ENCODE measurements around the gene TMEM131.

The TMEM131 gene

GRCh38 chr2:97763176-97763845 is 232.4 kb downstream of the TMEM131 start:
- DNase-seq (ENCODE audit: low read depth in 1 of 2, low spot score in 1 of 2): no peak
- TF ChIP-seq SPI1 (IDR thresholded peaks at IDR 0.05; ENCODE audit: borderline replicate concordance, low read depth): no peak
- TF ChIP-seq CTCF (IDR thresholded peaks at IDR 0.05; ENCODE audit: insufficient read depth, low read length): no peak
- no peak overlapping the region for H3K4me3 ChIP-seq (replicated peaks; ENCODE audit: insufficient read depth, low read length)
- no peaks in the 10 kb centered on the region for H3K27me3 ChIP-seq (ENCODE audit: insufficient read depth, poor library complexity, severe bottlenecking)
- H3K27ac ChIP-seq (replicated peaks): no peak overlapping the region

DNA sequence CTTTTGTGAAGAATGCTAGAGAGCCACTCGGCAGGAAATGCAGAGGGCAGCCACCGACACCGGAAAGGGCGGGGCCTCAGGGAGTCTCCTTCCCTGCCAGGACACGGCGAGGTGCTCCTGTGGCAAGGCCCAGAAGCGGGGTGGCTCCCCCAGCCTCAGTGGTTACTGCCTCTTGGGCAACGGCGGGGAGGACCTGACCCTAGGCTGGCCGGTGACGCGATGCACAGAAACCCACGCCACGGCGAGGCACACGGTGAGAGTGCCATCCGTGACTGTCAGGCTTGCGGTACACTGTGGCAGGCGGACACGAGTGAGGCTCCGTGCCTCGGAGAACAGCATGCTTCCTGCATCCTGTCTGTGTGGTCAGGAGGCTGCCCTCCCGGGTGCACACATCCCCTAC is 234.6 kb downstream of the TMEM131 start:
- TF ChIP-seq GABPA (IDR thresholded peaks at IDR 0.05; ENCODE audit: low read depth): no peak
- TF ChIP-seq POLR2AphosphoS5 (IDR thresholded peaks at IDR 0.05; ENCODE audit: low read depth): no peak; the same call in 1 of the 2 replicates
- no peak for TF ChIP-seq SPI1 (IDR thresholded peaks at IDR 0.05; ENCODE audit: borderline replicate concordance, low read depth)
- no peak for TF ChIP-seq CTCF (IDR thresholded peaks at IDR 0.05; ENCODE audit: insufficient read depth, low read length)
- TF ChIP-seq, protein P1, sequence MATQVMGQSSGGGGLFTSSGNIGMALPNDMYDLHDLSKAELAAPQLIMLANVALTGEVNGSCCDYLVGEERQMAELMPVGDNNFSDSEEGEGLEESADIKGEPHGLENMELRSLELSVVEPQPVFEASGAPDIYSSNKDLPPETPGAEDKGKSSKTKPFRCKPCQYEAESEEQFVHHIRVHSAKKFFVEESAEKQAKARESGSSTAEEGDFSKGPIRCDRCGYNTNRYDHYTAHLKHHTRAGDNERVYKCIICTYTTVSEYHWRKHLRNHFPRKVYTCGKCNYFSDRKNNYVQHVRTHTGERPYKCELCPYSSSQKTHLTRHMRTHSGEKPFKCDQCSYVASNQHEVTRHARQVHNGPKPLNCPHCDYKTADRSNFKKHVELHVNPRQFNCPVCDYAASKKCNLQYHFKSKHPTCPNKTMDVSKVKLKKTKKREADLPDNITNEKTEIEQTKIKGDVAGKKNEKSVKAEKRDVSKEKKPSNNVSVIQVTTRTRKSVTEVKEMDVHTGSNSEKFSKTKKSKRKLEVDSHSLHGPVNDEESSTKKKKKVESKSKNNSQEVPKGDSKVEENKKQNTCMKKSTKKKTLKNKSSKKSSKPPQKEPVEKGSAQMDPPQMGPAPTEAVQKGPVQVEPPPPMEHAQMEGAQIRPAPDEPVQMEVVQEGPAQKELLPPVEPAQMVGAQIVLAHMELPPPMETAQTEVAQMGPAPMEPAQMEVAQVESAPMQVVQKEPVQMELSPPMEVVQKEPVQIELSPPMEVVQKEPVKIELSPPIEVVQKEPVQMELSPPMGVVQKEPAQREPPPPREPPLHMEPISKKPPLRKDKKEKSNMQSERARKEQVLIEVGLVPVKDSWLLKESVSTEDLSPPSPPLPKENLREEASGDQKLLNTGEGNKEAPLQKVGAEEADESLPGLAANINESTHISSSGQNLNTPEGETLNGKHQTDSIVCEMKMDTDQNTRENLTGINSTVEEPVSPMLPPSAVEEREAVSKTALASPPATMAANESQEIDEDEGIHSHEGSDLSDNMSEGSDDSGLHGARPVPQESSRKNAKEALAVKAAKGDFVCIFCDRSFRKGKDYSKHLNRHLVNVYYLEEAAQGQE (IDR thresholded peaks at IDR 0.05; ENCODE audit: insufficient replicate concordance, low read depth): no peak
- H3K27me3 ChIP-seq (ENCODE audit: insufficient read depth, poor library complexity, severe bottlenecking): no peaks in the 10 kb centered on the region
- DNase-seq (ENCODE audit: low read depth in 1 of 2, low spot score in 1 of 2): no peak
- H3K4me3 ChIP-seq (replicated peaks; ENCODE audit: insufficient read depth, low read length): no peak overlapping the region
- H3K27ac ChIP-seq (replicated peaks): no peak overlapping the region

- Histone ChIP-seq H3K4me3 (replicated peaks; ENCODE audit: insufficient read depth, low read length) (no peak overlapping the region), H3K27me3 (ENCODE audit: insufficient read depth, poor library complexity, severe bottlenecking) (no peaks in the 10 kb centered on the region), H3K27ac (replicated peaks) (no peak overlapping the region)
- no peak for DNase-seq (ENCODE audit: low read depth in 1 of 2, low spot score in 1 of 2)
- TF ChIP-seq POLR2AphosphoS5 (IDR thresholded peaks at IDR 0.05; ENCODE audit: low read depth): no peak
- TF ChIP-seq, protein P1 (IDR thresholded peaks at IDR 0.05; ENCODE audit: insufficient replicate concordance, low read depth): no peak
- no peak for TF ChIP-seq CTCF (IDR thresholded peaks at IDR 0.05; ENCODE audit: insufficient read depth, low read length)
- TF ChIP-seq SPI1 (IDR thresholded peaks at IDR 0.05; ENCODE audit: borderline replicate concordance, low read depth): no peak
- TF ChIP-seq GABPA (IDR thresholded peaks at IDR 0.05; ENCODE audit: low read depth): no peak
Observed at GRCh38 chr2:97760480-97761049, 235.2 kb downstream of the TMEM131 start.

Data from HL-60 (cell line).